Stimulated activated CD4-positive, alpha-beta T cell treated with anti-CD3 and anti-CD28 coated beads, TNF-alpha, amount 100 ng/mL, for 48 hours (primary cell): Measurements from ENCODE around the gene ATE1.

Experiments
- DNase-seq, 3 donors: peaks; one replicate each; pipeline ENCODE4 v3.0.0-alpha.2; 2020; ENCODE audit warnings: low read depth in 3 of 3

ATE1 gene

DNA sequence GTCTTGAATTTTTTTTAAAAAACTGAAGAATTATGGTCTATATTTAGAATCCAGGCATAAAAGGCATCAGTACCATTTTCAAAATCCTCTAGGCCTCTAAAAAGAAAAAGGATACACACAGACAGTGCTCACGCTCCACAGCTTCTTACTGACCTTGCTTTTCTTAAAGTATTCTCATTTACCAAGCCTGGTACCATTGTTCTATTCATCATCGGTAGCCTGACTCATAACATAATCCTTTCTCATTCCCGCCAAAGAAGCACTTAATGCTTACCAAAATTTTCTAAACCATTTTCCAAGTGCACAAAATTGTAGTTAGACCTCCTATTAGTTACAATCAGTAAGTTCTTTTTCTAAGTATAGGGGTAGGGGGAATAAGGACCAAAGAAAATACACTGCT is 54.6 kb downstream of the ATE1 start:
- no peak for DNase-seq

DNA sequence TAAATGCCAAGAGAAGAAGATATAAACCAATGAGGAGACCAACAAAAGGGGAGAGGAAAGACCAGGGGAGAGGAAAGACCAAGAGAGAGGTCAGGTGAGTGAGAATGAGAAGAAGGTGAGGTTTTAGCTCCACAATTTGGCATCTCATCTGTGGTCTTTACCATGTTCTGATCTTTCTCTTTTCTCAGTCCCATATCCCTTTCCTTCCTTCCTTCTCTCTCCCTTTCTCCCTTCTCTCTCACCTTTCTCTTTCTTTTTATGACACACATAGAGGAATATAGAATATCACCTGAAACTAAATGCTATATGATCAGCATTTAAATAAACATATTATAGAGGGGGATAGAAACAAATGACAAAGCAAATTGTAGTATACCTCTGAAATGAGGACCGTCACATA is 57.4 kb downstream of the ATE1 start:
- no peak for DNase-seq

DNA sequence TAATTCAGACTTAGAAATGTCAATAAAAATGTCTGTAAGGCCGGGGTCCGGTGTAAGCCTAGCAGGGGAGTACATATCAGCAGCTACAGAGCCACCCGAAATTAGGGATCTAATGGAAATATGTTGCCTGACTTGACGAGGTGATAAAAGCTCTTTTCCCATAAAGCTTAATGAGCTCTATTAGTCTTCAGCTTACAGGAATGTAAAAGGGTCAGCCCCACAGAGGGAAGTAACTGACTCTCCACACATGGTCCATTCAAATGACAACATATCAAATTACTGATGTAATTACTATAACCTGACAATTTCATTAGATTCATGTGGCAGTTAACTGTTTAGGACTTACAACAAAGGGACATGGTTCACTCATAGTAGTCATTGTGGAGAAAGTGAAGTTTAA is 62.3 kb downstream of the ATE1 start:
- no peak for DNase-seq

DNA sequence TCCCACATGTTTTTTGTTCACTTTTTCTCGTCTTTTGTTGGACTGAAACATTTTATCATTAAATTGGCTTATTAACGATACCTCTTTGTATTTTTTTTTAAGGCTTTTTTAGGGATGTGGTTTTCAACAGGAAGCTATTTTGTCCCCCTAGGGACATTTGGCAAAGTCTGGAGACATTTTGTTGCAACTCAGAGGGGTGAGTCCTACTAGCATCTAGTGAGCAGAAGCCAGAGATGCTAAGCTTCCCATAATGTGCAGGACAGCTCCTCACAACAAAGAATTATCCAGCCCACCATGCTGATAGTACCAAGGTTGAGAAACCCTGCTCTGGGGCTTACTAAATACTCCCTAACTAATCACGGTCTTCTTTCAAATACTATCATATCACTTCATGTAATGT is 63.2 kb downstream of the ATE1 start:
- DNase-seq: no peak

DNA sequence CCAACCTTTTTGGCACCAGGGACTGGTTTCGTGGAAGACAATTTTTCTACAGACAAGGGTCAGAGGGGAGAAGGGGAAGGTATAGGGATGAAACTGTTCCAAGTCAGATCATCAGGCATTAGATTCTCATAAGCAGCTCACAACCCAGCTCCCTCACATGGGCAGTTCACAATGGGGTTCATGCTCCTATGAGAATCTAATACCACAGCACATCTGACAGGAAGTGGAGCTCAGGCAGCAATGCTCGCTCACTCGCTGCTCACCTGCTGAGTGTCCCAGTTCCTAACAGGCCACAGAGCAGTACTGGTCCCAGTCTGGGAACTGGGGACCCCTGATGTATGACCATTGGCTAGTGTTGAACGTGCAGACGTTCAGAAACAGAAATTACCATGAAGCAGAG is 63.7 kb downstream of the ATE1 start:
- DNase-seq: no peak

DNA sequence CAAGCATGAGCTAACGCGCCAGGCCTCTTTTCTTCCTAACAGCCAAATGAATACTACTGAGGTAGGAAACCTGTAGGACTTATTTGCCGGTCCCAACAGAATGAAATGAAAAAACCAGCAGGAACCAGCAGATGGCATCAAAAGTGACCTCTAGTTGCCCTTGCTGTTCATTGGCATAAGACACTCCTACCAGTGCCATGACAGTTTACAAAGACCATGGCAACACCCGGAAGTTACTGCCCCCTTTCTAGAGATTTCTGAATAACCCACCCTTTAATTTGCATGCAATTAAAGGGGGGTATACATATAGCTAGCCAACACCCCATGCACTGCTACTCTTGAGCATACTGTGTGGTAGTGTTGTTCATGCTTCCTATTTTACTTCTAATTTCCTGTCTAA is 65.2 kb downstream of the ATE1 start:
- DNase-seq: no peak

DNA sequence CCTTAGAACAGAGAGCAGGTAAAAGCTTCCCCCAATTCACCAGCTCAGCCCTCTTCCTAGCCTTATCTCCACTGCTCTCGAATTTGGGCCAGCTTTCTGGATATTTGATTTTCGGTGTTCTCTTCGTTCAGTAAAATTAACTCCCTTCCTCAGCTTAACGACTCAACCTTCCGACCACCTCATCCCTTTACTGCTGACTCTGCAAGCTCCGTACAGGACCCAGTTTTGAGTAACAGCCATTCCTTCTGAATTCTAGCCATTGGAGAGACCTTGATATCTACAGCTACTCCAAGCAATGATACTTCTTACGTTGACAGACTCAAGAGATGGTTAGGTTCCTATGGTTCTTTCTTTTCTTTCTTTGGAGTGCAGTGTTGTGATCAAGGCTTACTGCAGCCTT is 65.8 kb downstream of the ATE1 start:
- DNase-seq: no peak

DNA sequence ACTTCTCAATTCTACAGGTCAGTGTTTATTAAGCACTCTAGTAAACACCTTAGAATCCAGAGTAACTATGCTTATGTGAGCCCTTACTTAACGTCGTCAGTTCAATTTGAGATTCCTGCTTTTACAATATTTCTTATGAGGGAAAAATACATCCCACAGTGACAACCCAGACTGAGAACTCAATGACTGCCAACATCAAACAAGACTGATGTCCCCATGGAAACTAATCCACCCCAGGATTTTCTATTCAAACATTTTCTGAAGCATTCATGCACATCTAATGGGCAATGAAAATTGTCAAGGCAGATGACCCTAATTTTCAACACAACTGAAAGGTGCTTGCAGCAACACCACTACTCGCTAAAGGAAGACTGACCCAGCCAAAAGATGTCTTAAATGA is 67.0 kb downstream of the ATE1 start:
- no peak for DNase-seq

DNA sequence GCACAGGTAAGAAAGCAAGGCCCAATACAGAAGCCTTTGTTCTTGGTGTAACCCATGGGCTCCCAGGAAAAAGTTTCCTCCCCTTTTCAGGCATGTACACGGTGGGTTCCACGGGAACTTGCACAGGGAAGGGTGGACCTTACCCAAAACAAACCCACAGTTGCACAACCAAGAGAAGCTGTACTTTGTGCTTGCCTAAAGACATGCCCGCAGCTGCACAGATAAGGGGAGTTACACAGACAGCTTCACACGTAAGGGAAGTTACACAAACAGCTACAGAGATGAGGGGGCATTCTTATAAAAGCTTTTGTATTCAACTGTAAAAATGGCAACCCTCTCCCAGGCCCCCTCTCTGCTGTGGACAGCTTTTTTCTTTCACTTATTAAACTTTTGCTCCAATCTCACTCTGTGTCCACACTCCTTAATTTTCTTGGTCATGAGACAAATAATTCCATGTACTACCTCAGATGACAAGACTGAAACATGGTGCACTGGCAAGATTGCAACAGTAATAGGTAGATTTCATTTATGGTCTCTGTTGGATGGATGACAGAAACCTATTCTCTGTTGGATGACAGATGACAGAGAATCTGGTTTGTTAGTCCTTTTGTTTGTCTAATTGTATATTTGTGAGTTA is 72.9 kb downstream of the ATE1 start:
- DNase-seq: no peak

DNA sequence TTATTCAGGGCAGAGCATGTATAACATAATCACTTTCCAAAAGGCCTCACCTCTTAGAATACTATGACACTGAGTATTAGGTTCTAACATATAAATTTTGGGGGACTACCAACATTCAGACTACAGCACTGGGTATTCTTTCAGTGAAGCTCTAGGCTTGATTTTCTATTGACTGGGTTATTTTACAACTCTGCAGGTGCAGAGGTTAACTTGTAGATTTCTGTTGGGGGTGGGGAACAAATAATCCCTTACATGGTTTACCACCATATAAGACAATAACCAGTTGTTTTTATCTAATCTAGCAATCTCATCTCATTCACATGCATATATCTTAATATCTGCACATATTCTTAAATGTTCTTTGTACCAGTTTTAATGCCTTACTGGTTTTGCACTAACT is 73.9 kb downstream of the ATE1 start:
- DNase-seq: no peak

DNA sequence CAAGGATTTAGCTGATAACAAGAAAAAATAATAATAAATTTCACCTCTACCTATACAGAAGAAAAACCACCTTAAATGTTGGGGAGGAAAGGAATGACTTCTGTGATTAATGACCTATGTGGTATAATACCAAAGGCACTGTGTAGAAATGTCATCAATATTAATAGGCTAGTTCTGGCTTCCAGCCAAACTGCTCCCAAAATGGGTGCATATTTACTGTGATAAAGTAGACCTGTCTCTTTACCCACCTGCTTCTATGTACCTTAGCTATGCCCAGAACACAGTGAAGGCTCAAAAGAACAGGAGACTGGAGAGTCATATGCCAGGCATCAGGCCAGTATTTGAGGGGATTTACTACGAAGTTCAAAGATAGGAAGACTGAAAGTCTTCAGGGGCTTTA is 76.0 kb downstream of the ATE1 start:
- no peak for DNase-seq

DNA sequence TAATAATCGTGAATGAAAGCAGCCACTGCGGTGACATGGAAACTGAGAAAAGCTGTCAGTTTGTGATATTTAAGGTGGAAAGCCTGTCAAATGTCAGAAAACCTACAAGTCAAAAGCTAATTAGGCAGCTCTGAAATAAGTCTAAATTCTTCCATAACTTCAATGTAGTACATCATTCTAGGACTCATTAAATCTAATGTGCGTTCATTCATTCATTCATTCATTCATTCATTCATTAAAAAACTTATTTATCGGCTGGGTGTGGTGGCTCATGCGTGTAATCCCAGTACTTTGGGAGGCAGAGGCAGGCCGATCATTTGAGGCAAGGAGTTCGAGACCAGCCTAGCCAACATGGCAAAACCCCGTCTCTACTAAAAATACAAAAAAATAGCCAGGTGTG is 79.7 kb downstream of the ATE1 start:
- DNase-seq: no peak

DNA sequence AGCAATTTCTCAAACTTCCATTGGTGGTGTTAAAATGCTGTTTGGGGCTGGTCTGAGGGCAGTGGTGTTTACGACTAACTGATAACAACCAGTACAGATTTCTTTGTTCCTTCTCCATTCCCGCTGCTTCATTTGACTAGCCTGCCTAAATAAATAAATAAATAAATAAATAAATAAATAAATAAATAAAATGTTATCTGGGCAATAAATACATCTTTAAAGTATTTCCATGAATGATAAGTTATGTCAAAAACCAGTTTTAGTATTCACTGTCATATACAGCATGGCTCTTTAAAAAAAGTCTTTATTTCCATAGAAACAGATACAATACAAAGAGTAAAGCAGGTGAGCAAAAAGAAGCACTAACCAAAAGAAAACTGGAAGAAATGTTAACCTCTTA is 81.3 kb downstream of the ATE1 start:
- no peak for DNase-seq

DNA sequence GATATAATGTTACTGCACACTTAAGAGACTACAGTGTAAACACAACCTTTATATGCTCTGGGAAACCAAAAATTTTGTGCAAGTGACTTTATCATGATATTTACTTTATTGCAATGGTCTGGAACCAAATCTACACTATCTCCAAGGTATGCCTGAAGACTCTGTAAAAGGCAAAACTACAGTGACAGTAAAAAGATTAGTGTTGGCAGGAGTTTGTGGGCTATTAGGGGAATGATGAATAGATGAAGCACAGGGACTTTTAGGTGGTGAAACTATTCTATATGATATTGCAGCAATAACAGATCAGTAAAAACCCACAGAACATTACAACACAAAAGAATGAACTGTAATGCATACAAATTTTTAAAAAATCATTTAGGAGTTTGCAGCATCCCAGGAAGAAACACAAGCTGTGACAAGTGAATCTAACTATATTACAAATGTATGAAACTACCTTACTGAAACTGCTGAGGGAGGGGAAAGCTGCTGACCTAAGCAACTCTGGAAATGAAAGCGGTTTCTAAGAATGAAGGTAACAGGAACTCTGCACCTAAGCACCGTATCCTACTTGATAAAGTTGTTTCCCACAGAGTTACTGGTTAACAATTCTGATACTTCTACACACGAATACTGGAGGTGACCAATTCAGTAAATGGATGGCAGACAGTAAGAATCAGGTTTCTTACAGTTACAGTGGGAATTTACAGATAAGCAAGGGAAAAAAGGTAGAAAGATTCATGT is 82.6 kb downstream of the ATE1 start:
- no peak for DNase-seq

DNA sequence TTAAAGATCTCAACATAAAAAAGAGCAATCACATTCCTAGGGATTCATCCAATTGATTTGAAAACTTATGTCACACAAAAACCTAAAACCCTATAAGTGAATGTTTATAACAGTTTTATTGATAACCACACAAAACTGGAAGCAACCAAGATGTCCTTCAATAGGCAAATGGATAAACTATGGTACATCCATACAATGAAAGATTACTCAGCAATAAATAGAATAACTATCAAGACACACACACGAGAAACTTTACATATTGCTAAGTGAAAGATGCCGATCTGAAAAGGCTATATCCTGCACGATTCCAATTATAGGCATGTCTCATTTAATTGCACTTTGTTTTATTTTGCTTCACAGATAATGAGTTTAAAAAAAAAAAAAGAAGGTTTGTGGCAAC is 83.3 kb downstream of the ATE1 start:
- DNase-seq: no peak

DNA sequence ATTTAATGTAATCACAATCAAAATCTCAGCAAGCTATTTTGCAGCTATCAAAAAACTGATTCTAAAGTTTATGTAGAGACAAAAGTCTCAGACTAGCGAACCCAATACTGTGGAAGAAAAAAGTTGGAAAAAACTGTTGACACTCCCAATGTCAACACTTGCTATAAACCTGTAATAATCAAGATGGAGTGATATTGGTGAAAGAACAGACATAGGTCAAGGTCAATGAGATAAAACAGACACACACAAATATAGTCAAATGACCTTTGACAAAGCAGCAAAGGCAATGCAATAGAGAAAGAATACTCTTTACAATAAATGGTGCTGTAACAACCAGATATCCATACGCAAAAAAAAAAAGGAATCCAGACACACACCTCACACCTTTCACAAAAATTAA is 84.5 kb downstream of the ATE1 start:
- no peak for DNase-seq

DNA sequence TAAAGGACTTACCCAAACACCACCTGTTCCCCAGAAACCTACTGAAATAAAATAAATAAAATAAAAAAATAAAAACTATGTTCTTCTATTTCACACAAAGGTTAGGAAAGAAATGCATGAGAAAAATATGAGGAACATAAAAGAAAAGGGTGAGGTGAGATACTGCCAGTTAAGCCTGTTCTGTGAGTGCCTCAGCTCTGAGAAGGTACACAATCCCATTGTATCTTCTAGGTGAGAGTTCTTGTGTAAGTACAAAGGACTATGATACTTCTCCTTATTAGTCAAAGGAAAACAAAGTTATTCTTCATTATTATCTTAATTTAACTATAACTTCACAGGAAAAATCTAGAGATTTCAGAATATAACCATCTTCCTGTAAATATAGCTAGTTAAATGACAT is 86.0 kb downstream of the ATE1 start:
- no peak for DNase-seq

DNA sequence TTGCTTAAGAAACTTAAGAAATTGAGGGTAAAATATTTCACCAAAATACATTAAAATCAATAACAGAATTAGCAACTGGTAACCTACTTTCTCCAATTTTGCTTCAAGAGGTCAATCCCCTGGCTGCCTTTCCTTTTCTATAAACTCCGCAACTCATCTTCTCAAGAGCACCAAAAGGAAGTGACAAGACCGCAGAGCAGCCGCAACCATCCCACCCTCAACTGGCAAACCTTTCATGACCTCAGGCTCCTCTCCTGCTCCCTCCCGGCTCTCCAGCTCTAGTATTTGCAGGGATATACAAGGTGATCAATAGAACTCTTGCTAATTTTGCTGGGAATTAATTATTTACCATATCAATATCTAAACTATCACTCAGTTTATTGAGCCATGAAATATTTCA is 88.9 kb downstream of the ATE1 start:
- no peak for DNase-seq

DNA sequence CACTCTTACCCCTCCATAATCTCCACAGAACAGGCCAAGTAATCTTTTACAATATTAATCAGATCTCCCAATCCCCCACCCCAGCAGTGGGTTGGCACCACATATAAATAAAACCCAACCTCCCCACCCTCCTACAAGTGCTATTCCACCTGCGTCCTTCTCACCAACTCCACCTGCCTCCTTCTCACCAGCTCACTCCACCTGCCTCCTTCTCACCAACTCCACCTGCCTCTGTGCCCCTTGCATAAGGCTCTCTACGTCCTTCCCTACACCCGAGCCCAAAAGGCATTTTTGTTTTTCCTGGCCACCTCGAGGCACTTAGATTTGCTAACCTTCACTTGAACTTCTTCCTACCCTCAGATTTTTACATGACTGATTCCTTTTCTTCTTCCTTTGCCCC is 89.7 kb downstream of the ATE1 start:
- no peak for DNase-seq

DNA sequence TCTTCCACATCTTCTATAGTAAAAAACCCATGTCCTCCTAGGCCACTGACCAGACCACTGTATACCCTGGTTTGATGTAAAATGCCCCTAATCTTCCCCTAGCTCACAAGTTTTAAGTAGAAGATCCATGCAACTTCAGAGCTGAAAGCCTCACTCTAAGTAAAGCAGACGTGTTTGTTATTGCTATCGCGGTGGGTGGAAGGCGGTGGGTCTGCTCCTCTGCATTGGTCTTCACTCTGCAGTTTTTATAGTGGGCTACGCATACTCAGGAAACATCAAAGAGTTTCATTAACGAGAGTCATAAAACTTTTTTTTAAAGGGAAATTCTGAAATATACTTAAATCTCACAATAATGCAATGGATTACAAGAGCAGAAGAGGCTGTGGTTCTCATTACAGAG is 91.7 kb downstream of the ATE1 start:
- no peak for DNase-seq

DNA sequence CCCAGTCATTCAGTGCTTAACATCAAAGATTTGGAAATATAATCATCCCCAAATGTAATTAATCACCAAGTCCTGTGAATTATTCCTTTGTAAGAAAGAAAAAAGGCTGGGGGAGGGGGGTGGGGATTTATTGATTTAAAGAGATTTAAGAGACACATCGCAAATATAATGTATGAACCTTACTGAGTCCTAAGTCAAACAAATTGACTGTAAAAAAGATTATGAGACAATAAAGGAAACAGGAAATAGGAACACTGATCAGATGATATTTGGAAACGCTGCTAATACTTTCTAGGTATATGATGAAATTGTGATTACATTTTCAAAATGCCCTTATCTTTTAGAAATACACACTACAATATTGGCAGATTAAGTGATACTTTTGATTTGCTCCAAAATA is 92.5 kb downstream of the ATE1 start:
- no peak for DNase-seq

DNA sequence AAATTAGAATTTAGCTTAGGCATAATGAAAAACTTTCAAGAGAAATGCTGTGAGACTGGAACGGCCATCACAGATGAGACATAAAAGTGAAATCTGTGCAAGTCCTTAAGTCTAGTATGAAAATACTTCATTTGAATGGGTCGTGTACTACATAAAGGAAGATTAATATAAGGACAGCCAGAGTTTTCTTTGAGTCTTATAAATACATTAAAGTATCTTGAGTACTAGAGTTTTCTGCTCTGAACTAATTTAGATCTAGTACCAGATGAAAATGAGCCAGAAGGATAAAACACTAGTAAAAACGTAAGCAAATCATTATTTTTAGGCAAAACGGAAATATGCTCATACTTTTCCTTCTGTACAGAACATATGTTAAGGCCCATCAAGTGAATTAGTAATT is 93.1 kb downstream of the ATE1 start:
- DNase-seq: no peak

DNA sequence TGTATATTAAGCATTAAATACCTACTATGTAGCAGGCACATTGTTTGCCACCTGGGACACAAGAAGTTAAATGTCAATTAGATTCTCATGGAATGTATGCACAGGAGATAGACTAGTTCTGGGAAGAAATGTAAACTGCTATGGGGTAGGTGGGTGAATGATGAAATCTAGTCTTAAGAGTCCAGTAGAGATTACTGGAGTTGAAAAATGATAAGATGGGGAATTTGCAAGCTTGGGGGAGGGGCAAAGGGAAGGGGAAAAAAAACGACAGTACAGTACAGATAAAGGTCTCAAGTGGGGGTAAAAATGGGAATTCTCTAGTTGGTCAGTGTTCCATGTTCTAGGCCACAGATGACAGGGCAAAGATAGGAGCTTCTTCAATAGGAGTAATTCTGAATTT is 94.4 kb downstream of the ATE1 start:
- DNase-seq: no peak

DNA sequence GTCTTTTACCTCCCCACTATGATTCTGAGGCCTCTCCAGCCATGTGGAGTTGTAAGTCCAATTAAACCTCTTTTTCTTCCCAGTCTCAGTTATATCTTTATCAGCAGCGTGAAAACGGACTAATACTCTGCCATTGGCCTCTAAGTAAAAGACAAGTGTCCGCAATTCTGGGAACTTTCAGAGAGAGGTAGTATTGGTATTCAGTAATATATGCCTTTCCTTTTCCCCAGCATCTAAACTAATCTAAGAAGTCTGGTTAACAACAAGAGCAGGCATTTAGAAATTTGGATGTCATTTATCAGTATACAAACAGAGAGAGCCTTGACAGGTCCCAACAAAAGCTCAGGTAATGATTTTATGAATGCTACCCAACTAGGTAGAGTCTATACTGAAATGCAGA is 95.2 kb downstream of the ATE1 start:
- no peak for DNase-seq
